Cardiac fibroblast (primary cell): ENCODE data around the gene ADAMTS2.

Source experiments
- DNase-seq, 2 donors: peaks; one replicate each; pipeline versions ENCODE4 v3.0.0 to v3.0.0-alpha.2; 2010; ENCODE audit warnings: low read depth in 2 of 2
- H3K4me3 ChIP-seq, 2 donors: replicated peaks in 1 of 2; 1 replicate in 1 of 2; 2 replicates in 1 of 2; pipeline ENCODE4 v1.5.1; 2011; ENCODE audit warnings: low read depth in 2 of 2, low read length in 2 of 2, mild to moderate bottlenecking in 2 of 2, moderate library complexity in 1 of 2
- CTCF ChIP-seq: IDR thresholded peaks from one replicate; pipeline ENCODE4 v1.5.1; 2011; ENCODE audit warnings: low read depth, mild to moderate bottlenecking, low read length, inconsistent platforms

Gene ADAMTS2

GRCh38 chr5:179181988-179182387, 163.3 kb downstream of the ADAMTS2 start:
- TF ChIP-seq CTCF: no peak
- no peak for DNase-seq
- H3K4me3 ChIP-seq: no peak overlapping the region

- no peak for DNase-seq
- no peak for TF ChIP-seq CTCF
- H3K4me3 ChIP-seq: no peak overlapping the region
Observed at GRCh38 chr5:179180921-179181645, 164.2 kb downstream of the ADAMTS2 start.

GRCh38 chr5:179180061-179180610, 165.1 kb downstream of the ADAMTS2 start:
- no peak for DNase-seq
- H3K4me3 ChIP-seq: no peak overlapping the region
- no peak for TF ChIP-seq CTCF

- H3K4me3 ChIP-seq: no peak overlapping the region
- TF ChIP-seq CTCF: no peak
- DNase-seq: no peak
Observed at GRCh38 chr5:179177711-179178575, 167.3 kb downstream of the ADAMTS2 start.

GRCh38 chr5:179176571-179177230, 168.6 kb downstream of the ADAMTS2 start:
- no peak overlapping the region for H3K4me3 ChIP-seq
- TF ChIP-seq CTCF: no peak

GRCh38 chr5:179176166-179176565, 169.1 kb downstream of the ADAMTS2 start:
- no peak for DNase-seq
- no peak overlapping the region for H3K4me3 ChIP-seq
- no peak for TF ChIP-seq CTCF

More at GRCh38 chr5:179176571-179177230, 168.6 kb downstream of the ADAMTS2 start:
- no peak for DNase-seq
